Hepatocyte (in vitro differentiated cells): ENCODE data around the gene CCDC12. TPM values are rescaled to one million over a fixed set of nuclear protein-coding genes. Genes with fewer than 3 reads are reported as not detected.

Experiments used
- DNase-seq: peaks from one replicate; pipeline ENCODE4 v3.0.0-alpha.2; 2016; ENCODE audit warnings: low spot score
- H2AFZ ChIP-seq: fragments of 200-600 bp; sonication (generic); 2 replicates; pipeline ENCODE4 v1.6.0; 2016; ENCODE audit warnings: antibody characterized with exemption, mild to moderate bottlenecking
- H3K27ac ChIP-seq: fragments of 200-600 bp; sonication (generic); 2 replicates; pipeline ENCODE4 v1.5.1; 2016; ENCODE audit warnings: mild to moderate bottlenecking
- H3K27me3 ChIP-seq: fragments of 200-600 bp; sonication (generic); 2 replicates; pipeline ENCODE4 v1.6.1; 2016
- H3K36me3 ChIP-seq: fragments of 200-600 bp; sonication (generic); replicated peaks from 2 replicates; pipeline ENCODE4 v1.5.1; 2016; ENCODE audit warnings: low read depth; ENCODE audit not compliant: insufficient read depth
- H3K4me1 ChIP-seq: fragments of 200-600 bp; sonication (generic); 2 replicates; pipeline ENCODE4 v1.5.1; 2016; ENCODE audit warnings: mild to moderate bottlenecking, moderate library complexity; ENCODE audit not compliant: insufficient read depth
- H3K4me2 ChIP-seq: fragments of 200-600 bp; sonication (generic); 2 replicates; pipeline ENCODE4 v1.6.0; 2016
- H3K4me3 ChIP-seq: fragments of 200-600 bp; sonication (generic); 2 replicates; pipeline ENCODE4 v1.5.1; 2016; ENCODE audit warnings: mild to moderate bottlenecking
- H3K79me2 ChIP-seq: fragments of 200-600 bp; sonication (generic); 2 replicates; pipeline ENCODE4 v1.6.0; 2017; ENCODE audit warnings: mild to moderate bottlenecking
- H3K9me2 ChIP-seq: fragments of 200-600 bp; sonication (generic); replicated peaks from 2 replicates; pipeline ENCODE4 v1.6.0; 2017; ENCODE audit warnings: mild to moderate bottlenecking; ENCODE audit not compliant: insufficient read depth
- H3K9me3 ChIP-seq: fragments of 200-600 bp; sonication (generic); 2 replicates; pipeline ENCODE4 v1.5.1; 2016; ENCODE audit warnings: low read depth, mild to moderate bottlenecking
- H4K20me1 ChIP-seq: fragments of 200-600 bp; sonication (generic); 2 replicates; pipeline ENCODE4 v1.6.0; 2016; ENCODE audit warnings: mild to moderate bottlenecking; ENCODE audit not compliant: insufficient read depth, poor library complexity, severe bottlenecking
- EZH2 ChIP-seq: fragments of 200-600 bp; sonication (generic); IDR thresholded peaks from 2 replicates; pipeline ENCODE4 v1.6.1; 2016; ENCODE audit warnings: antibody characterized with exemption, mild to moderate bottlenecking, borderline replicate concordance
- EZH2phosphoT487 ChIP-seq: fragments of 200-600 bp; sonication (generic); IDR thresholded peaks from one replicate; pipeline ENCODE4 v1.6.1; 2018; ENCODE audit warnings: antibody characterized with exemption, mild to moderate bottlenecking, low read depth, moderate library complexity; ENCODE audit not compliant: unreplicated experiment, severe bottlenecking
- WGBS: methylation state at CpG from one replicate; pipeline ENCODE4 v1.1.6; 2016; ENCODE audit warnings: low lambda C conversion rate; ENCODE audit errors: missing lambda C conversion rate; 5-methylcytosine and 5-hydroxymethylcytosine counted together
- polyA plus RNA-seq: library from polyadenylated mRNA; unstranded; fragments of >200 nt; fragmentation: Nextera tagmentation; extraction: Ambion mirVana; gene quantifications from 2 replicates; pipeline ENCODE4 v1.2.1, GENCODE V29; 2016
- total RNA-seq: library from RNA; depleted of rRNA; stranded (reverse); fragments of >200 nt; gene quantifications from 2 replicates; pipeline ENCODE4 v1.2.3, GENCODE V29; 2014
- TF ChIP-seq, protein P1 (sequence below): fragments of 200-600 bp; sonication (generic); IDR thresholded peaks from 2 replicates; pipeline ENCODE4 v1.5.1; 2016; ENCODE audit warnings: antibody characterized with exemption, mild to moderate bottlenecking; ENCODE audit not compliant: poor library complexity

The CCDC12 gene
- total and polyA plus RNA-seq, 2 experiments from 2014 or later: 41.1 to 78.4 TPM

DNA sequence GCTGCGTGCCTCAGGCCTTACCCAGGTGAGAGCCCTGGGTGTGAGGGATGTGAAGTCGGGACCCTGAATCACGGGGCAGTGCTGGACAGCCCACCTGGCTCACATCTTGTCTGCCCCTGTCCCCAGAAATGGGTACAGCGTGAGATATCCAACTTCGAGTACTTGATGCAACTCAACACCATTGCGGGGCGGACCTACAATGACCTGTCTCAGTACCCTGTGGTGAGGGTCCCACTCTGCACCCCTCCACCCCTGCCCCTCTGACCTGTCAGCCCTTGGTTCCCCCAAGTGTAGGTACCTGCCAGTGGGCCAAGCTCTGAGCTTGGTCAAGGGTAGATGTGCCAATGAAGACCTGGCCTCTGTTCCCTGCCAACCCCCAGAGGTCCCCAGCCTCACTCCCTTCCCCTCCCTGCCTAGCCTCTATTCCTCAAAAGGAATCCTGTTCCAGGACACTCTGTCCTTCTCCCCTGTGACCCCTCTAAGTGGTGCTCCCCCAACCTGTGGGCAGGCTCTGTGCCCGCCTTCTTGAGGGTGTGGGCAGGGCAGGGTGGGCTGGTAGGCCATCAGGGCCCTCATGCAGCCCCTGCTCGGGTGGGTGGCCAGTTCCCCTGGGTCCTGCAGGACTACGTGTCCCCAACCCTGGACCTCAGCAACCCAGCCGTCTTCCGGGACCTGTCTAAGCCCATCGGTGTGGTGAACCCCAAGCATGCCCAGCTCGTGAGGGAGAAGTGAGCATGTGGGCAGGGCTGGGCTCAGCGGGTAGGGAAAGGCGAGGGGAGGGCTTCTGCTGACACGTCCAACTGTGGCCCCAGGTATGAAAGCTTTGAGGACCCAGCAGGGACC is 28.0 kb upstream of the CCDC12 start:
- Histone ChIP-seq H4K20me1 (no peaks in the 10 kb centered on the region), H3K4me2 (no peak overlapping the region), H3K27me3 (no peaks in the 10 kb centered on the region), H2AFZ (no peak overlapping the region), H3K79me2 (no peaks in the 10 kb centered on the region), H3K36me3 (no peaks in the 10 kb centered on the region), H3K4me1 (peaks cover under 1% of the 10 kb centered on the region), H3K9me2 (no peaks in the 10 kb centered on the region), H3K9me3 (no peaks in the 10 kb centered on the region), H3K4me3 (no peak overlapping the region), H3K27ac (no peak overlapping the region)
- TF ChIP-seq EZH2: no peak
- TF ChIP-seq, protein P1, sequence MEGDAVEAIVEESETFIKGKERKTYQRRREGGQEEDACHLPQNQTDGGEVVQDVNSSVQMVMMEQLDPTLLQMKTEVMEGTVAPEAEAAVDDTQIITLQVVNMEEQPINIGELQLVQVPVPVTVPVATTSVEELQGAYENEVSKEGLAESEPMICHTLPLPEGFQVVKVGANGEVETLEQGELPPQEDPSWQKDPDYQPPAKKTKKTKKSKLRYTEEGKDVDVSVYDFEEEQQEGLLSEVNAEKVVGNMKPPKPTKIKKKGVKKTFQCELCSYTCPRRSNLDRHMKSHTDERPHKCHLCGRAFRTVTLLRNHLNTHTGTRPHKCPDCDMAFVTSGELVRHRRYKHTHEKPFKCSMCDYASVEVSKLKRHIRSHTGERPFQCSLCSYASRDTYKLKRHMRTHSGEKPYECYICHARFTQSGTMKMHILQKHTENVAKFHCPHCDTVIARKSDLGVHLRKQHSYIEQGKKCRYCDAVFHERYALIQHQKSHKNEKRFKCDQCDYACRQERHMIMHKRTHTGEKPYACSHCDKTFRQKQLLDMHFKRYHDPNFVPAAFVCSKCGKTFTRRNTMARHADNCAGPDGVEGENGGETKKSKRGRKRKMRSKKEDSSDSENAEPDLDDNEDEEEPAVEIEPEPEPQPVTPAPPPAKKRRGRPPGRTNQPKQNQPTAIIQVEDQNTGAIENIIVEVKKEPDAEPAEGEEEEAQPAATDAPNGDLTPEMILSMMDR: no peak
- TF ChIP-seq EZH2phosphoT487: no peak
- 94% methylated on average over 17 of the region's 17 CpGs for WGBS
- no peak for DNase-seq

DNA sequence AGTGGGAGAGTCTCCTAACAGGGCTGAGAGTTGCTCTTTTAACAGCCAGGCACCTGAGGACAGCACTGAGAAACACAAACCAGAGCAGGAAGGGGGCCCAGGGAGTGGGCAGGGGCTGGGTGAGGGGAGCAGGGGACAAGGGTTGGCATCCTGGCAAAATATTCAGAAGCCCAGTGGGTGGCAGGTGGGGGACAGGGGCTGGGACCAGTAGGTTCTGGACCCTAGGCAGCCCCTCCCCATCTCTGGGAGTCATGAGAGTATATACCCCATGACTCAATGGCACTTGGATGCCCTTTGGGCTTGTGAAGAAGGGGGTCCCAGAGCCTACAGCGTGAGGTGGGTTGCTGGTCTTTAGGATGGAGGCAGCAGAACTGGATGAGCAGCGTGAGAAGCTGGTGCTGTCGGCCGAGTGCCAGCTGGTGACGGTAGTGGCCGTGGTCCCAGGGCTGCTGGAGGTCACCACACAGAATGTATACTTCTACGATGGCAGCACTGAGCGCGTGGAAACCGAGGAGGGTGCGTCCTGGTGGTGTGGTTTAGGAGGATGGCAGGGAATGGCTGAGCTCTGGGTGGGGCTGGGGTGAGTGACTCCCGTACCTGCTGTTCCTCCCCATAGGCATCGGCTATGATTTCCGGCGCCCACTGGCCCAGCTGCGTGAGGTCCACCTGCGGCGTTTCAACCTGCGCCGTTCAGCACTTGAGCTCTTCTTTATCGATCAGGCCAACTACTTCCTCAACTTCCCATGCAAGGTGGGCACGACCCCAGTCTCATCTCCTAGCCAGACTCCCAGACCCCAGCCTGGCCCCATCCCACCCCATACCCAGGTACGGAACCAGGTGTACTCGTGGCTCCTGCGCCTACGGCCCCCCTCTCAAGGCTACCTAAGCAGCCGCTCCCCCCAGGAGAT is 27.2 kb upstream of the CCDC12 start:
- no peak overlapping the region for H3K4me2 ChIP-seq
- no peaks in the 10 kb centered on the region for H3K4me1 ChIP-seq
- no peaks in the 10 kb centered on the region for H3K79me2 ChIP-seq
- DNase-seq: no peak
- H3K27ac ChIP-seq: no peak overlapping the region
- no peaks in the 10 kb centered on the region for H3K9me3 ChIP-seq
- H3K9me2 ChIP-seq: no peaks in the 10 kb centered on the region
- 98% methylated on average over 19 of the region's 27 CpGs for WGBS
- TF ChIP-seq, protein P1: no peak
- TF ChIP-seq EZH2phosphoT487 (no peak), EZH2 (no peak)
- H3K4me3 ChIP-seq: no peak overlapping the region
- no peaks in the 10 kb centered on the region for H3K36me3 ChIP-seq
- no peak overlapping the region for H2AFZ ChIP-seq
- no peaks in the 10 kb centered on the region for H3K27me3 ChIP-seq
- no peaks in the 10 kb centered on the region for H4K20me1 ChIP-seq

DNA sequence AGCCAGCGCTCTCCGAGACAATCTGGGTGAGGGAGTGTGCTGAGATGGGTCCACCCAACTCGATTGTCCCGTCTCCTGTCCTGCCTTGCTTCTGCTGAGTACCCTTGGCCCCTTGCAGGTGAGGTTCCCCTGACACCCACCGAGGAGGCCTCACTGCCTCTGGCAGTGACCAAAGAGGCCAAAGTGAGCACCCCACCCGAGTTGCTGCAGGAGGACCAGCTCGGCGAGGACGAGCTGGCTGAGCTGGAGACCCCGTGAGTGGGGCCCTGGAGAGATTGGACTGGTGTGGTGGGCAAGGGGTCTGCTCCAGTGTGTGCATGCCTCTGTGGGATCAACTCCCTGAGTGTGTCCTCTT is 26.5 kb upstream of the CCDC12 start:
- WGBS: 91% methylated on average over 8 of the region's 10 CpGs
- no peaks in the 10 kb centered on the region for H3K27me3 ChIP-seq
- no peak for TF ChIP-seq EZH2
- TF ChIP-seq, protein P1: no peak
- no peaks in the 10 kb centered on the region for H4K20me1 ChIP-seq
- no peaks in the 10 kb centered on the region for H3K9me3 ChIP-seq
- H3K4me1 ChIP-seq: peaks cover 4% of the 10 kb centered on the region
- no peak overlapping the region for H3K4me3 ChIP-seq
- no peaks in the 10 kb centered on the region for H3K9me2 ChIP-seq
- no peak for DNase-seq
- H3K79me2 ChIP-seq: no peaks in the 10 kb centered on the region
- H3K4me2 ChIP-seq: no peak overlapping the region
- no peaks in the 10 kb centered on the region for H3K36me3 ChIP-seq
- H2AFZ ChIP-seq: no peak overlapping the region
- H3K27ac ChIP-seq: no peak overlapping the region
